SK-N-SH (cell line): ENCODE measurements around the gene AMMECR1L. TPM values are rescaled to one million over a fixed set of nuclear protein-coding genes. Genes with fewer than 3 reads are reported as not detected.

ENCODE experiments used
- CTCF ChIA-PET: fragments of 300-600, 350-600 bp; formaldehyde crosslinking; extraction: SDS; loops from one replicate; lab custom pipeline; 2021; lab: Yijun Ruan, JAX
- POLR2A ChIA-PET: fragments of 350-600 bp; sonication (Branson Sonifier 250); formaldehyde crosslinking; extraction: SDS; loops from one replicate; lab custom pipeline; 2020; ENCODE audit warnings: antibody characterized with exemption, inconsistent platforms; lab: Yijun Ruan, JAX
- DNase-seq: peaks from one replicate; pipeline ENCODE4 v3.0.0; 2012
- H2AFZ ChIP-seq: fragments of 200-600 bp; sonication (generic); 2 replicates; pipeline ENCODE4 v1.8.1; 2016; ENCODE audit warnings: antibody characterized with exemption, mild to moderate bottlenecking, low read depth
- H3F3A ChIP-seq: fragments of 200-600 bp; sonication (generic); replicated peaks from 2 replicates; pipeline ENCODE3; 2016; ENCODE audit warnings: antibody characterized with exemption, mild to moderate bottlenecking; ENCODE audit not compliant: insufficient read depth
- H3K27ac ChIP-seq, 2 experiments: fragments of 200-500 bp in 1 of 2; fragments of 200-600 bp in 1 of 2; sonication (Bioruptor generic) in 1 of 2; sonication (generic), shearing (Covaris generic) in 1 of 2; 2 replicates each; pipeline versions ENCODE4 v1.5.1 to v1.6.1; 2014 to 2016; ENCODE audit warnings: low read depth in 2 of 2, inconsistent platforms in 1 of 2, low read length in 1 of 2, mild to moderate bottlenecking in 1 of 2, mixed read lengths in 1 of 2
- H3K27me3 ChIP-seq: fragments of 200-600 bp; sonication (generic), shearing (Covaris generic); 2 replicates; pipeline ENCODE4 v1.6.1; 2016; ENCODE audit warnings: mixed run types; ENCODE audit not compliant: insufficient read depth
- H3K36me3 ChIP-seq, 2 experiments: fragments of 200-500 bp in 1 of 2; fragments of 200-600 bp in 1 of 2; sonication (Bioruptor generic) in 1 of 2; sonication (generic) in 1 of 2; replicated peaks in 1 of 2; 2 replicates each; pipeline versions ENCODE3 to v1.5.1; 2014 to 2016; ENCODE audit warnings: low read length in 1 of 2, mild to moderate bottlenecking in 1 of 2; ENCODE audit not compliant: insufficient read depth in 2 of 2, control insufficient read depth in 1 of 2
- H3K4me1 ChIP-seq, 2 experiments: fragments of 200-500 bp in 1 of 2; fragments of 200-600 bp in 1 of 2; sonication (Bioruptor generic) in 1 of 2; sonication (generic), shearing (Covaris generic) in 1 of 2; 2 replicates each; pipeline versions ENCODE4 v1.5.1 to v1.6.1; 2014 to 2016; ENCODE audit warnings: low read depth in 1 of 2, low read length in 1 of 2, mixed run types in 1 of 2; ENCODE audit not compliant: insufficient read depth in 2 of 2, control insufficient read depth in 1 of 2
- H3K4me2 ChIP-seq: fragments of 200-600 bp; sonication (generic), shearing (Covaris generic); 2 replicates; pipeline ENCODE4 v1.6.1; 2017; ENCODE audit warnings: mixed run types
- H3K4me3 ChIP-seq, 2 experiments: fragments of 200-500 bp in 1 of 2; fragments of 200-600 bp in 1 of 2; sonication (Bioruptor generic) in 1 of 2; sonication (generic), shearing (Covaris generic) in 1 of 2; 2 replicates each; pipeline versions ENCODE4 v1.5.1 to v1.8.1; 2014 to 2016; ENCODE audit warnings: low read depth in 2 of 2, inconsistent platforms in 1 of 2, low read length in 1 of 2, mild to moderate bottlenecking in 1 of 2, mixed read lengths in 1 of 2, moderate library complexity in 1 of 2
- H3K79me2 ChIP-seq: fragments of 200-600 bp; sonication (generic); 2 replicates; pipeline ENCODE4 v1.8.1; 2017; ENCODE audit warnings: mild to moderate bottlenecking; ENCODE audit not compliant: insufficient read depth
- H3K9ac ChIP-seq: fragments of 200-600 bp; sonication (generic); 2 replicates; pipeline ENCODE4 v1.6.1; 2017; ENCODE audit warnings: mixed run types
- H3K9me2 ChIP-seq: fragments of 200-600 bp; sonication (generic); 2 replicates; pipeline ENCODE4 v1.6.1; 2017; ENCODE audit warnings: mixed run types
- H3K9me3 ChIP-seq: fragments of 200-600 bp; sonication (generic); 2 replicates; pipeline ENCODE4 v1.6.1; 2017; ENCODE audit warnings: mixed run types, mild to moderate bottlenecking, moderate library complexity
- H4K20me1 ChIP-seq: fragments of 200-600 bp; sonication (generic); 2 replicates; pipeline ENCODE4 v1.6.1; 2017; ENCODE audit warnings: mild to moderate bottlenecking, mixed run types; ENCODE audit not compliant: insufficient read depth
- EP300 ChIP-seq, 2 experiments: IDR thresholded peaks; 2 replicates each; pipeline versions ENCODE4 v1.4.0 to v1.6.1; 2012; ENCODE audit warnings: borderline replicate concordance in 1 of 2, low read depth in 1 of 2, low read length in 1 of 2
- FOSL2 ChIP-seq: IDR thresholded peaks from 2 replicates; pipeline ENCODE4 v1.4.0; 2012; ENCODE audit warnings: low read depth, mild to moderate bottlenecking, moderate library complexity, borderline replicate concordance
- GABPA ChIP-seq: IDR thresholded peaks from 2 replicates; pipeline ENCODE4 v1.4.0; 2012; ENCODE audit warnings: low read depth, mild to moderate bottlenecking
- JUND ChIP-seq: IDR thresholded peaks from 2 replicates; pipeline ENCODE4 v1.4.0; 2012
- MAX ChIP-seq: IDR thresholded peaks from 2 replicates; pipeline ENCODE4 v1.4.0; 2012; ENCODE audit warnings: low read depth
- MEF2A ChIP-seq: IDR thresholded peaks from 2 replicates; pipeline ENCODE4 v1.4.0; 2012; ENCODE audit warnings: low read depth, borderline replicate concordance
- MXI1 ChIP-seq: IDR thresholded peaks from 2 replicates; pipeline ENCODE4 v1.6.1; 2012; ENCODE audit warnings: mild to moderate bottlenecking, low read depth, low read length, improper control_type of control experiment
- RAD21 ChIP-seq: IDR thresholded peaks from 2 replicates; pipeline ENCODE4 v1.6.1; 2012; ENCODE audit warnings: mild to moderate bottlenecking, low read length
- RCOR1 ChIP-seq: fragments of 150-350 bp; IDR thresholded peaks from 2 replicates; pipeline ENCODE4 v1.6.1; 2017; ENCODE audit warnings: antibody characterized with exemption, low read length
- RXRA ChIP-seq: IDR thresholded peaks from 2 replicates; pipeline ENCODE4 v1.4.0; 2012; ENCODE audit warnings: low read depth, mild to moderate bottlenecking, borderline replicate concordance
- SMC3 ChIP-seq: IDR thresholded peaks from 2 replicates; pipeline ENCODE4 v1.6.1; 2012; ENCODE audit warnings: low read depth, low read length, improper control_type of control experiment
- TAF1 ChIP-seq: IDR thresholded peaks from 2 replicates; pipeline ENCODE4 v1.6.1; 2012; ENCODE audit warnings: low read depth, mild to moderate bottlenecking, low read length, moderate library complexity, borderline replicate concordance
- TCF12 ChIP-seq: IDR thresholded peaks from 2 replicates; pipeline ENCODE4 v1.4.0; 2012
- TEAD4 ChIP-seq: IDR thresholded peaks from 2 replicates; pipeline ENCODE4 v1.4.0; 2012; ENCODE audit warnings: mild to moderate bottlenecking, borderline replicate concordance; ENCODE audit not compliant: insufficient read depth
- YY1 ChIP-seq: IDR thresholded peaks from 2 replicates; pipeline ENCODE4 v1.4.0; 2012; ENCODE audit warnings: low read depth, mild to moderate bottlenecking
- WGBS: methylation state at CpG from one replicate; pipeline ENCODE4 v1.1.6; 2017; ENCODE audit warnings: low lambda C conversion rate; 5-methylcytosine and 5-hydroxymethylcytosine counted together
- polyA plus RNA-seq, 3 experiments: library from polyadenylated mRNA; depleted of rRNA; stranded (reverse); fragments of >200 nt; gene quantifications; 2 replicates each; pipeline ENCODE4 v1.2.3, GENCODE V29; 2012
- TF ChIP-seq, protein P1 (sequence below): fragments of 150-350 bp; IDR thresholded peaks from 2 replicates; pipeline ENCODE4 v1.6.1; 2017; ENCODE audit warnings: antibody characterized with exemption, low read length, low read depth, borderline replicate concordance
- TF ChIP-seq, protein P2 (sequence below): fragments of 200-600 bp; sonication (generic); IDR thresholded peaks from 2 replicates; pipeline ENCODE4 v1.6.1; 2017; ENCODE audit warnings: antibody characterized with exemption, mild to moderate bottlenecking, moderate library complexity

The AMMECR1L gene
- polyA plus RNA-seq, 1 of the 3 experiments (the other 2 are of a cell fraction): 11.0 TPM

DNA sequence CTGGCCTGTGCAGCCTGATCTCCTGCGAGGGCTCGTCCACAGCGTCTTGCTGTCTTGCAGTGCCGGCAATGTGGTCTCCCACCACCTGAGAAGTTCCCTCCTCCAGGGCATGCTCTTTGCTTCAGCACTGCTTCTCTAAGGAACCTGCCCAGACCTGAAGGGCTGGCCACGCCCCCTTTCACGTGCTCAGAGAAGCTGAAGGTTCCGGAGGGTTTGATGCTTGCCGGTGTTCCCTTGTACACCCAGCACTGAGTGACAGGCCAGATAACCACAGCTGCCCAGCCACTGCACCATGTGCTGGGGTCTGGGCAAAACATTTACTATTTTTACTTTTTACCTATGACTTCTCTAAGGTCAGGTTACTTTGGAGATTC is 26.1 kb downstream of the AMMECR1L start:
- ChIA-PET CTCF (no interaction called here), POLR2A (no interaction called here)
- H3K79me2 ChIP-seq: peaks cover 32% of the 10 kb centered on the region
- no peak overlapping the region for H2AFZ ChIP-seq
- H3K9me3 ChIP-seq: no peaks in the 10 kb centered on the region
- DNase-seq: no peak
- H3K9me2 ChIP-seq: no peaks in the 10 kb centered on the region
- H3K36me3 ChIP-seq: peaks cover 5 to 22% of the 10 kb centered on the region in 2 experiments
- no peak overlapping the region for H3K4me3 ChIP-seq
- WGBS: 93% methylated on average over 6 of the region's 8 CpGs
- TF ChIP-seq JUND (no peak), RCOR1 (no peak), MAX (no peak), MEF2A (no peak), TEAD4 (no peak), TCF12 (no peak), YY1 (no peak), MXI1 (no peak), RAD21 (no peak), FOSL2 (no peak), TAF1 (no peak), EP300 (IDR thresholded peaks at IDR 0.05; ENCODE audit: borderline replicate concordance in 1 of 2, low read depth in 1 of 2, low read length in 1 of 2) (no peak), GABPA (no peak), SMC3 (no peak), RXRA (no peak)
- TF ChIP-seq, protein P1, sequence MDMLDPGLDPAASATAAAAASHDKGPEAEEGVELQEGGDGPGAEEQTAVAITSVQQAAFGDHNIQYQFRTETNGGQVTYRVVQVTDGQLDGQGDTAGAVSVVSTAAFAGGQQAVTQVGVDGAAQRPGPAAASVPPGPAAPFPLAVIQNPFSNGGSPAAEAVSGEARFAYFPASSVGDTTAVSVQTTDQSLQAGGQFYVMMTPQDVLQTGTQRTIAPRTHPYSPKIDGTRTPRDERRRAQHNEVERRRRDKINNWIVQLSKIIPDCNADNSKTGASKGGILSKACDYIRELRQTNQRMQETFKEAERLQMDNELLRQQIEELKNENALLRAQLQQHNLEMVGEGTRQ: no peak
- TF ChIP-seq, protein P2, sequence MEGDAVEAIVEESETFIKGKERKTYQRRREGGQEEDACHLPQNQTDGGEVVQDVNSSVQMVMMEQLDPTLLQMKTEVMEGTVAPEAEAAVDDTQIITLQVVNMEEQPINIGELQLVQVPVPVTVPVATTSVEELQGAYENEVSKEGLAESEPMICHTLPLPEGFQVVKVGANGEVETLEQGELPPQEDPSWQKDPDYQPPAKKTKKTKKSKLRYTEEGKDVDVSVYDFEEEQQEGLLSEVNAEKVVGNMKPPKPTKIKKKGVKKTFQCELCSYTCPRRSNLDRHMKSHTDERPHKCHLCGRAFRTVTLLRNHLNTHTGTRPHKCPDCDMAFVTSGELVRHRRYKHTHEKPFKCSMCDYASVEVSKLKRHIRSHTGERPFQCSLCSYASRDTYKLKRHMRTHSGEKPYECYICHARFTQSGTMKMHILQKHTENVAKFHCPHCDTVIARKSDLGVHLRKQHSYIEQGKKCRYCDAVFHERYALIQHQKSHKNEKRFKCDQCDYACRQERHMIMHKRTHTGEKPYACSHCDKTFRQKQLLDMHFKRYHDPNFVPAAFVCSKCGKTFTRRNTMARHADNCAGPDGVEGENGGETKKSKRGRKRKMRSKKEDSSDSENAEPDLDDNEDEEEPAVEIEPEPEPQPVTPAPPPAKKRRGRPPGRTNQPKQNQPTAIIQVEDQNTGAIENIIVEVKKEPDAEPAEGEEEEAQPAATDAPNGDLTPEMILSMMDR: no peak
- peaks cover 20% of the 10 kb centered on the region for H4K20me1 ChIP-seq
- no peak overlapping the region for H3K4me2 ChIP-seq
- H3K27me3 ChIP-seq: no peaks in the 10 kb centered on the region
- H3K27ac ChIP-seq: no peak overlapping the region
- H3K4me1 ChIP-seq: peaks cover 5 to 9% of the 10 kb centered on the region in 2 experiments; a peak in 2 of 4 replicates
- H3F3A ChIP-seq: peaks cover 14% of the 10 kb centered on the region
- no peak overlapping the region for H3K9ac ChIP-seq
